C4-2B (cell line): ENCODE results near the gene RNF20.

ENCODE experiments used
- ZFX ChIP-seq: fragments of 450-650 bp; IDR thresholded peaks from 2 replicates; pipeline ENCODE4 v1.6.1; 2017
- TF ChIP-seq, protein P1 (sequence below): fragments of 450-650 bp; conservative IDR thresholded peaks from 2 replicates; pipeline ENCODE4 v1.5.1; 2017; ENCODE audit warnings: mild to moderate bottlenecking

DNA sequence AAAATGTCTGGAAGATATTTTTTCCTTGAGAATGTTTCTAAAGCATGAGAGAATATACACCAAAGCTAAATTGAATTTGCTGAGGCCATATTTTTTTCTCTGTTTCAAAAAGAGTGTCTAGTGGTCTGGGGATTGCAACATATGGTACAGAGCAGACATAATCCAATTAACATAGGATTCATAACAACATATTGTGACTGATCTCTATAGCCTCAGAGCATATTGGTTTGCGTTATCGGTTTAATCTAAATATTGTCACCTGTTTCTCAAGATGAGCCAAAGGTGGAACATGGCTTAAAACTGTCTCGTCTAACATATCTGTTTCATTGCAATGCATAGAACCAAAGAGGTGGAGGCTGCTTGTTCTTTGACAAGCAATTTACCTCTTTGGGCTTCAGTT lies 57.2 kb downstream of the RNF20 start:
- TF ChIP-seq, protein P1, sequence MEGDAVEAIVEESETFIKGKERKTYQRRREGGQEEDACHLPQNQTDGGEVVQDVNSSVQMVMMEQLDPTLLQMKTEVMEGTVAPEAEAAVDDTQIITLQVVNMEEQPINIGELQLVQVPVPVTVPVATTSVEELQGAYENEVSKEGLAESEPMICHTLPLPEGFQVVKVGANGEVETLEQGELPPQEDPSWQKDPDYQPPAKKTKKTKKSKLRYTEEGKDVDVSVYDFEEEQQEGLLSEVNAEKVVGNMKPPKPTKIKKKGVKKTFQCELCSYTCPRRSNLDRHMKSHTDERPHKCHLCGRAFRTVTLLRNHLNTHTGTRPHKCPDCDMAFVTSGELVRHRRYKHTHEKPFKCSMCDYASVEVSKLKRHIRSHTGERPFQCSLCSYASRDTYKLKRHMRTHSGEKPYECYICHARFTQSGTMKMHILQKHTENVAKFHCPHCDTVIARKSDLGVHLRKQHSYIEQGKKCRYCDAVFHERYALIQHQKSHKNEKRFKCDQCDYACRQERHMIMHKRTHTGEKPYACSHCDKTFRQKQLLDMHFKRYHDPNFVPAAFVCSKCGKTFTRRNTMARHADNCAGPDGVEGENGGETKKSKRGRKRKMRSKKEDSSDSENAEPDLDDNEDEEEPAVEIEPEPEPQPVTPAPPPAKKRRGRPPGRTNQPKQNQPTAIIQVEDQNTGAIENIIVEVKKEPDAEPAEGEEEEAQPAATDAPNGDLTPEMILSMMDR, result no peak
- no peak for TF ChIP-seq ZFX
